Measurements from ENCODE around the gene BRSK1.

Gene BRSK1

DNA sequence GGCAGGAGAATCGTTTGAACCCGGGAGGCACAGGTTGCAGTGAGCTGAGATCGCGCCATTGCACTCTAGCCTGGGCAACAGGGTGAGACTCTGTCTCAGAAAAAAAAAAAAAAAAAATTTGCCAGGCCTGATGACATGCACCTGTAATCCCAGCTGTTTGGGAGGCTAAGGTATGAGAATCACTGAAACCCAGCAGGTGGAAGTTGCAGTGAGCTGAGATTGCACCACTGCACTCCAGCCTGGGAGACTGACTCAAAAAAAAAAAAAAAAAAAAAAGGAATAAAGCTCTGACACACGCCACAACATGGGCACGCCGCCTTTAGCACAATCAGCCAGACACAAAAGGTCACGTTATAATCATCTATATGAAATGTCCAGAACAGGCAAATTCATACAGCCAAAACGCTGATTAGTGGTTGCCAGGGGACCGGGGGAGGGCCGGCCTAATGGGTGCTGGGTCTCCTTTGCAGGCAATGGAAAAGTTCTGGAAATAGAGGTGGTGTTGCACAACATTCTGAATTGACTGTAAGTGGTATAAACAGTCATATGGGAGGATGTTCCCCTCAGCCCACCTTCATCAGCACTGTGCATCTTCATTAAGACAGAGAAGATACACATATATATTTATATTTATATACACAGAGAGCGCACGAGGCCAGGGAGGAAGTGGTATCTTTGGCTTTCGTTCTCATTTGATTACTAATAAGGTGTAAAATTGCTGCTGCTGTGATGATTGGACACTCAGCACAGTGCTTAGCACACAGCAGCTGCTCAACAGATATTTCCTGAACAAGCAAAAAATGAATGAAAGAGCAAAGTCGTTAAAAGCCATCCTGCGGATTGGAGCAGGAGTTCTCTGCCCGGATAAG lies 7.7 kb upstream of the BRSK1 start:
- H3K4me3 Mint-ChIP-seq = peak overlapping the region; percentile 39 to 51
- ATAC-seq (replicated peaks) (peak; percentile 59 to 69), DNase-seq (no peak)
- no peaks in the 10 kb centered on the region for H3K27me3 Mint-ChIP-seq
- H3K27ac Mint-ChIP-seq = peak overlapping the region; percentile 85
- H3K4me1 Mint-ChIP-seq = peaks cover 32 to 52% of the 10 kb centered on the region in 2 donors
- H3K36me3 Mint-ChIP-seq = peaks cover 39 to 44% of the 10 kb centered on the region in 2 donors
- no peaks in the 10 kb centered on the region for H3K9me3 Mint-ChIP-seq

DNA sequence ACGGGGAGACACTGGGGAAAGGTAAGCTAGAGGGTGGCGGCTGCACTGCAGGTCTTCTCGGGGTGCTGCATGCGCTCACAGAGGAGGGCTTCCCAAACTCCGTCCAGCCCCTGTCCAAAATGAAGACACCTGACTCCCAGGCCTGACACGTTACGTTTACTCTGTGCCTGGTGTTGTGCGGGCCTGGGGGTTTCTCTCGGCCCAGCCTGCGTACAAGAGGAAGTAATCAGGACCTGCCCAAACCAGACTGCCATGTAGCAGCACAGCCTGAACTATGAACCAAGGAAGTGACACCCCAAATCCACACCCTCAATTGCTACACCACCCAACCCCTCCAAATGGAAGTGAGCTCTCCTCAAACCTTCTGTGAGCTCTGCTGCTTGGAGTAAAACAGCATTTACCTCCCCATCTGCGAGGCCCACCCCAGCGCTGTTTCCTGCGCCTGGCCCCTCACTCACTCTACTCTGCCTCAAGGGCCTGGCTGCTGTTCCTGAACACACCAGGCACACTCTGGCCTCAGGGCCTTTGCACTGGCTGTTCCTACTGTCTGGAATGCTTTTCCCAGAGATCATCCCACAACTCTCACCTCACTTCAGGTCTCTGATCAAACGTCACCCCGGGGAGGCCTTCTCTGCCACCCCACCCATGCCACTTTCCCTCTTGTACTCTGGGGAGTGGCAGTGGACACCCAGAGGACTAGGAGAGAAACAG lies 6.9 kb upstream of the BRSK1 start:
- Mint-ChIP-seq H3K4me3 (peak overlapping the region; percentile 39 to 51), H3K27me3 (no peaks in the 10 kb centered on the region), H3K9me3 (no peaks in the 10 kb centered on the region), H3K4me1 (peaks cover 32 to 57% of the 10 kb centered on the region in 2 donors), H3K27ac (peak overlapping the region; percentile 85), H3K36me3 (peaks cover 32 to 37% of the 10 kb centered on the region in 2 donors)
- DNase-seq (no peak), ATAC-seq (replicated peaks) (peak in 1 of 2 donors; percentile 17)

DNA sequence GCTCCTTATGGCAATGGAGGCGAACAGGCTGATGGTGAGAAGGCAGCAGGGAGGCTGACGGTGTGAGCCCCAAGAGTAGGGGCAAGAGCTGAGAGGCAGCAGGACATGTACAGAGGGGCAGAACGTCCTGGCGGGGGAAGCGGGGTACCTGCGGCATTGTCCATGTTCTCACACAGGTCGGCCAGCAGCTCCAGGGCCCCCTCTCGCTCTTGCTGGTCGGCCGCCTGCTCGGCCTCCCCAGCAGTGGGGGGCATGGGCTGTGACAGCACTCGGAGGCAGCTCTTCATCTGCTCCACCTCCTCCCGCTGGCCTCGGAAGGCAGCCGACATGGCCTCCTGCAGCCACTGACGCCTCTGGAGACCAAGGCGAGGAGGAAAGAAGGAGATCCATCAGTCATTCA lies 6.3 kb upstream of the BRSK1 start:
- peaks cover 32 to 57% of the 10 kb centered on the region in 2 donors for H3K4me1 Mint-ChIP-seq
- peaks cover 27 to 31% of the 10 kb centered on the region in 2 donors for H3K36me3 Mint-ChIP-seq
- peaks cover 0 to 1% of the 10 kb centered on the region in 2 donors for H3K27me3 Mint-ChIP-seq
- H3K4me3 Mint-ChIP-seq = peak overlapping the region in 1 of 2 donors; percentile 51
- DNase-seq (no peak), ATAC-seq (replicated peaks) (no peak)
- H3K27ac Mint-ChIP-seq = peak overlapping the region; percentile 25
- H3K9me3 Mint-ChIP-seq = no peaks in the 10 kb centered on the region

DNA sequence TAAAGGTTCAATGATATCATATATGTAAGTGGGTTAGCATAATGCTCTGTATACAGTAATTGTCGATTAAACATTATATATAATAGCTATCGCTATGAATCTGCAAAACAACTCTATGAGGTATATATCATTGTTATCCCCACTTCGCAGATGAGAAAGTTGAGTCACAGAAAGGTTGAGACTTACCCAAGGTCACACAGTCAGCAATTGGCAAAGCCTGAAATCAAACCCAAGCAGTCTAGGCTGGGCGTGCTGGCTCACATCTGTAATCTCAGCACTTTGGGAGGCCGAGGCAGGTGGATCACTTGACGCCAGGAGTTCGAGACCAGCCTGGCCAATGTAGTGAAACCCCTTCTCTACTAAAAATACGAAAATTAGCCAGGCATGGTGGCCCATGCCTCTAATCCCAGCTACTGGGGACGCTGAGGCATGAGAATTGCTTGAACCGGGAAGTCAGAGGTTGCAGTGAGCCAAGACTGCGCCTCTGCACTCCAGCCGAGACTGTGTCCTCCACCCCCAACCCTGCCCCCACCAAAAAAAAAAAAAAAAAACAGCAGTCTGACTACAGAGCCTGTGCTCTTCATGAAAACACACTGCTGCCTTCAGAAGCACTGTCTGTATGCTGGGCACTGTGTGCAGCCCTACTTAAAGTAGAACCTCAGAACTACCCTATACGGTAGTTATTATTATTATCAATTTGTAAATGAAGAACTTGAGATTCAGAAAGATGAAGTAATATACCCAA lies 5.2 kb upstream of the BRSK1 start:
- no peak for DNase-seq
- peaks cover 23 to 27% of the 10 kb centered on the region in 2 donors for H3K36me3 Mint-ChIP-seq
- no peak overlapping the region for H3K27ac Mint-ChIP-seq

DNA sequence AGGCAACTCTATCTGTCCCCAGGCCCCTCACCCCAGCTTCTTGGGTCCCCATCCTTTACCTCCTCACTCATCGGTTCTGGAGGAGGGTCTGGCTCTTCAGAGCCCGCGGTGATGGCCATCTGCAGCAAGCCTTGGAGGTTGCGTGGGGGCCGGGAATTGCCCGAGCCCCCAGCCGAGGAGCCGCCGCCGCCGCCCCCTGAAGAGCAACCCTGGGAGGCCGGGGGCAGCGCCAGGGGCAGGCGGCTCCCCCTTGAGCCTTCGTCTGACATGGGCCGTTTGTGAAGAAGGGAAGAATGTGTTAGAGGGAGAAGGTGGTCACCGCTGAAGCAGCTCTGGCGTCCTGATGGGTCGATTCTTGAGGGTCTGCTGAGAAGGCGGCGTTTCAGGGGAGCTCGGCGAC lies 4.5 kb upstream of the BRSK1 start:
- Mint-ChIP-seq H3K4me1 (peaks cover 38 to 64% of the 10 kb centered on the region in 2 donors), H3K27me3 (peaks cover 9 to 15% of the 10 kb centered on the region in 2 donors), H3K36me3 (peaks cover 20 to 23% of the 10 kb centered on the region in 2 donors), H3K27ac (peak overlapping the region; percentile 100), H3K9me3 (no peaks in the 10 kb centered on the region), H3K4me3 (peak overlapping the region; percentile 95 to 100)
- DNase-seq (no peak), ATAC-seq (replicated peaks) (no peak)

More for the DNA sequence above, 5.2 kb upstream of the BRSK1 start:
- Mint-ChIP-seq H3K27me3 (peaks cover 7 to 12% of the 10 kb centered on the region in 2 donors), H3K9me3 (no peaks in the 10 kb centered on the region), H3K4me3 (no peak overlapping the region), H3K4me1 (peaks cover 36 to 61% of the 10 kb centered on the region in 2 donors)
- no peak for ATAC-seq (replicated peaks)

DNA sequence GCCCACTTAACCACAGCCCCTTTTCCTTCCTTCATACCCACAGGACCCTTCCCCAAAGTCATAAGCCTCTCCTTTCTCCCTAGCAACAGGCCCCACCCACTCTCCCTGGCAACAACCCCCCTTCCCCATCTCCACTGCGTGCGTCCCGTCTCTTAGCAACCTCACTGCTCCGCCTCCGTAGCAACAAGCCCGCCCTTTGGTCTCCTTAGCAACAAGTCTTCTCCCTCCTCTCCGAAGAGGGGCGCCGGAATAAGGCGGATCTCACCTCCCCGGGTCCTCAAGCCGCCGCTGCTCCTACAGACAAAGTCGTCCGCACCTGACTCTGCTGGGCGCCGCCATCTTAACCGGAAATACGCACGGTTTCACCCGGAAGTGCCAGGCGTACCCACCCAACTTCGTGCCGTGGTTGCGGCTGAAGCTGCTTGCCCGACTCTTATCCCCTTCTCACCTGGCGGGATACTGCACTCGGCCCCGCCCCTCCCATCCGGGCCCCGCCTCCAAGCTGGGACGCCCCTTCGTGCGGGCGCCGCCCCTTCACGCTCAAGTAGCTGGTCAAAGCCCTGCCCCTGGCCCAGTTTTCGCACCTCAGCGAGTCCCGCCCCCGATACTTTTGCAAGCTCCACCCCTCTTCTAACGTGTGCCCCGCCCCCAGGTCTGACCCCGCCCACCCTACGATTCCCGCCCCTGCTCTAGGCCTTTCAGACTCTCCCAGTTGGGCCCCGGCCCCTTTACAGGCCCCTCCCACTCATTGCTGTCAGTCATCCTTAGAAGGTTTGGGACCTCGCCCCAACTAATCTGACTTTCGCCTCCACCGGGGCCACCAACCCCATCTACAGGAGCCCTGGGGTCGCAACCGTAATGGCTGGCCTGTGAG lies 3.8 kb upstream of the BRSK1 start, which contains the start of gene HSPBP1:
Gene HSPBP1, minus strand, starts transcription at position 341 of the 874 bp plus-strand sequence. CDS start 502 bp downstream, outside the sequence.
- peak within 1 kb of the TSS; percentile 100 for H3K27ac Mint-ChIP-seq
- H3K27me3 Mint-ChIP-seq = peaks cover 9 to 15% of the 10 kb centered on the region in 2 donors
- peak; percentile 85 to 86 for ATAC-seq (replicated peaks)
- peak; percentile 97 for DNase-seq
- H3K9me3 Mint-ChIP-seq = no peaks in the 10 kb centered on the region
- peaks cover 38 to 60% of the 10 kb centered on the region in 2 donors for H3K4me1 Mint-ChIP-seq
- H3K36me3 Mint-ChIP-seq = peaks cover 17 to 19% of the 10 kb centered on the region in 2 donors
- peak within 1 kb of the TSS; percentile 95 to 100 for H3K4me3 Mint-ChIP-seq

DNA sequence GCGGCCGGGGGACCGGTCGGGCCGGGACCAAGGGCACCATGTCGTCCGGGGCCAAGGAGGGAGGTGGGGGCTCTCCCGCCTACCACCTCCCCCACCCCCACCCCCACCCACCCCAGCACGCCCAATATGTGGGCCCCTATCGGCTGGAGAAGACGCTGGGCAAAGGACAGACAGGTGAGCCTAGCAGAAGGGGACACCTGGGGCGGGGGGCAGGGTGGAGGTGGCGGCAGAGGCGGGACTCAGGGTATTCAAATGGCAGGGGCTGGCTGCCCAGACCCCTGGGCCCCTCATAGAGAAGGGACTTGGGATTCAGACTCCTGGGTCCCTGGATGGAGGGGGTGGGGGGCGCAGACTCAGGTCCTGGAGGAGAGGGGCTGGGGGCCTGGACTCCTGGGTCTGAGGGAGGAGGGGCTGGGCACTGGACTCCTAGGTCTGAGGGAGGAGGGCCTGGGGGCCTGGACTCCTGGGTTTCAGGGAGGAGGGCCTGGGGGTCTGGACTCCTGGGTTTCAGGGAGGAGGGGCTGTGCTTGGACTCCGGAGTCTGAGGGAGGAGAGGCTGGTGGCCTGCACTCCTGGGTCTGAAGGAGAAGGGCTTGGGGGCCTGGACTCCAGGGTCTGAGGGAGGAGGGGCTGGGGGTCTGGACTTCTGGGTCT lies 735 bp downstream of the BRSK1 start:
- no peak for ATAC-seq (replicated peaks)
- Mint-ChIP-seq H3K4me1 (peaks cover 18 to 25% of the 10 kb centered on the region in 2 donors), H3K36me3 (peaks cover 4 to 5% of the 10 kb centered on the region in 2 donors), H3K27ac (no peak overlapping the region), H3K9me3 (no peaks in the 10 kb centered on the region), H3K27me3 (peaks cover 9 to 15% of the 10 kb centered on the region in 2 donors), H3K4me3 (no peak overlapping the region)
- DNase-seq = no peak

DNA sequence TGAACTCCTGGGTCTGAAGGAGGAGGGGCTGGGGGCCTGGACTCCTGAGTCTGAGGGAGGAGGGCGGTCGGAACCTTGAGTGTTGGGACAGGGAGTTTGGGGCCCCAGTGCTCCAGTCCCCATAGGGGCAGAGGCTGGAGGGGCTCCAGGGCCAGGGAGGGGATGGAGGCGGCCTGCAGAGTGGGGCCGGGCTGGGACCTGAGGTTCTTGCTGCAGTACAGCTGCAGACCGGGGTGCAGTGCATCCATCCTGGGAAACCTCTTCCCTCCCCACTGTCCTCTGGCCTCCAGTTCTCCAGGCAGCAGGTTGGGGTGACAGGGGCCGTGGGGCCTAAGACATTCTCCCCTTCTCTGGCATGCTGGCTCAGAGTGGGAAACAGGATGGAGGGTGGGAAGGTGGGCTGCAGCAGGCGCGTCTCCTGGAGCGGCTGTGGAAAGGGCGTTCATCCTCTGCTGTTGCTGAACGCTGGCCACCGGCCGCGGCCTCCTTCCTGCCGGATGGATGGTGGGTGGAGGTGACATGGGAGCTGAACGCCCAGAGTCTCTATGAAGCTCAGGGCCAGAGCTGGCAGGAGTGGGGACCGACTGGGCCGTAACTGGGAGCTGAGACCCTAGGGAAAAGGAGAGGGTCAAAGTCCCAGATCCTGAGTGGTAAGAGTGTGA lies 1.6 kb downstream of the BRSK1 start:
- Mint-ChIP-seq H3K36me3 (no peaks in the 10 kb centered on the region), H3K4me3 (no peak overlapping the region), H3K4me1 (peaks cover 14 to 18% of the 10 kb centered on the region in 2 donors), H3K27me3 (peaks cover 9 to 15% of the 10 kb centered on the region in 2 donors), H3K27ac (no peak overlapping the region), H3K9me3 (no peaks in the 10 kb centered on the region)
- DNase-seq (no peak), ATAC-seq (replicated peaks) (no peak)

DNA sequence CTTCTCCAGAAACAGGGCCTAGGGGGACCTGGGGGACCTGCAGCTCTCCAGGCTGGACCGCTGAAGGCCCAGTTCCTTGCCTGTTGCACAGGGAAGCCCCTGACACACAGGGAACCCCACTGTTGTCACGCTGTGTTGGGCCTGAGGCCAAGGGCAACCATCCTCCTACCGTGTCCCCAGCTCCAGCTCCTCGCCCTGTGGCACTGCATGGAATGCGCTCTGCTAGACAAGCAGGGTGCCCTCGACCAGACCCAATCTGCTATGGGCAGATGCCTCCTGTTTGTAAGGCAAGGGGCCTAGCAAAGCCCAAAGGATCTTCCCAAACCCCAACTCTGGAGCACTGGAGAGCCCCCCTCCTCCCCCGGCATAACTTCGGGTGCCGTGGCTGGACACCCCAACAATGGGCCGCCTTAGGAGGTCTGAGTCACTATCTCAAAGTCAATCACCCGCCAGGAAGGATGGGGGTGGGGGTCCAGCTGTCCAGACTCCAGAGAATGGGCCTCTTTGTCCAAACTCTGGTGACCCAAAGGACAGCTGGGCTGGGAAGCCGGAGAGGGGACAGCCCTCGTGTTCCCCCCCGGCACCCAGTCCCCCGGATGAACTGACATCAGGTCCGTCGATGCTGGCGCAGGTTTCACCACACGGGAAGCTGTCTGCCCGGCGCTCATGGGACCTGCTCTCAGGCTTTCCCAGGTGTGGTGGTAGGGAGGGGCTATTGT lies 3.7 kb downstream of the BRSK1 start:
- Mint-ChIP-seq H3K4me1 (peaks cover 6 to 12% of the 10 kb centered on the region in 2 donors), H3K27ac (no peak overlapping the region), H3K9me3 (no peaks in the 10 kb centered on the region), H3K27me3 (peaks cover 9 to 13% of the 10 kb centered on the region in 2 donors), H3K36me3 (no peaks in the 10 kb centered on the region), H3K4me3 (no peak overlapping the region)
- ATAC-seq (replicated peaks) = no peak
- no peak for DNase-seq

DNA sequence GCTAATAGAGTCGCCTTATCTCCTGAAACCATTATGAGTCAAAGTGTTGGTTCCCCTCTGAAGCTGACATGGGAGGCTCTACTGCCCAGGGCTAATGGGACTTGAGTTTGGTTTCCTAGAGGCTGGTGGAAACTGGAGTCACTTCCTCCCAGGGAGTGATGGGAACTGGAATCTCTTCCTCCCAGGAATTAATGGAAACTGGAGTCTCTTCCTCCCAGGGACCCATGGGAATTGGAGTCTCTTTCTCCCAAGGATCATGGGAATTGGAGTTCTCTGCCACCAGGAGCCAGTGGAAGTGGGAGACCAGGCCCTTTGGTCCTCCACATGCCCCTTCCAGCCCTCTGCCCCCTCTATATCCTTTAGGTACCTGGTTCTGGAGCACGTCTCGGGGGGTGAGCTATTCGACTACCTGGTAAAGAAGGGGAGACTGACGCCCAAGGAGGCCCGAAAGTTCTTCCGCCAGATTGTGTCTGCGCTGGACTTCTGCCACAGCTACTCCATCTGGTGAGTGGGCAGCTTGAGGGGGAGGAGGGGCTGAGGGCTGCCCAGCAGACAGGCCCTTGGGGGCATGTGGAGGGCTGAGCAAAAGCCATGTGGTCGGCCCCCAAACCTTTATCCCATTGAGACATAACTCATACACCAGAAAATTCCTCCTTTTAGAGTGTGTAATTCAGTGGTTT lies 5.5 kb downstream of the BRSK1 start:
- Mint-ChIP-seq H3K9me3 (no peaks in the 10 kb centered on the region), H3K36me3 (no peaks in the 10 kb centered on the region), H3K27me3 (no peaks in the 10 kb centered on the region), H3K4me3 (no peak overlapping the region), H3K4me1 (peaks cover 0 to 5% of the 10 kb centered on the region in 2 donors), H3K27ac (no peak overlapping the region)
- DNase-seq (no peak), ATAC-seq (replicated peaks) (no peak)

DNA sequence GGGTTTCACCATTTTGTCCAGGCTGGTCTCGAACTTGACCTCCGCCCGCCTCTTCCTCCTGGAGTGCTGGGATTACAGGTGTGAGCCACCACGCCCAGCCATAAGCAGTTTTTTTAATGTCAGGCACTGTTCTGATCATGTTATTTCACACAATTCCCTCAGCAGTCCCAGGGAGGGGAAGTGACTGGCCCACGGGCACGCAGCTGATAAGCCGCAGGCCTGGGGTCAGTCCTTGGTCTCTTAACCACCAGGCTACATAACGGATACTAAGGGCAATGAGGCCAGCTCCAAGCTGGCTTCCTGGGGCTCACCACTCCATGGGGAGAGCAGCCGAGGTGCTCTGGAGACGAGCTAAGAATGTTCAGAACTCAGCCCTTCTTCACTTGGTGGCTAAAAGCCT lies 13.5 kb downstream of the BRSK1 start:
- H3K27ac Mint-ChIP-seq = no peak overlapping the region
- H3K27me3 Mint-ChIP-seq = peaks cover 5 to 6% of the 10 kb centered on the region in 2 donors
- no peak for ATAC-seq (replicated peaks)
- no peaks in the 10 kb centered on the region for H3K36me3 Mint-ChIP-seq
- DNase-seq = no peak
- H3K9me3 Mint-ChIP-seq = no peaks in the 10 kb centered on the region
- H3K4me3 Mint-ChIP-seq = no peak overlapping the region
- peaks cover 2 to 11% of the 10 kb centered on the region in 2 donors for H3K4me1 Mint-ChIP-seq

Measured in stimulated activated naive B cell treated with anti-CD40 and anti-IgM and Interleukin-4, amounts not matched to agents 10 μg/mL and 1 μg/mL and 100 μg/mL, for 72 hours (primary cell).